Fibroblast of gingiva (primary cell): ENCODE measurements around the gene ACVR1B.

Source experiments
- DNase-seq: peaks from one replicate; pipeline ENCODE4 v3.0.0-alpha.2; 2011; ENCODE audit warnings: low read depth

The ACVR1B gene

DNA sequence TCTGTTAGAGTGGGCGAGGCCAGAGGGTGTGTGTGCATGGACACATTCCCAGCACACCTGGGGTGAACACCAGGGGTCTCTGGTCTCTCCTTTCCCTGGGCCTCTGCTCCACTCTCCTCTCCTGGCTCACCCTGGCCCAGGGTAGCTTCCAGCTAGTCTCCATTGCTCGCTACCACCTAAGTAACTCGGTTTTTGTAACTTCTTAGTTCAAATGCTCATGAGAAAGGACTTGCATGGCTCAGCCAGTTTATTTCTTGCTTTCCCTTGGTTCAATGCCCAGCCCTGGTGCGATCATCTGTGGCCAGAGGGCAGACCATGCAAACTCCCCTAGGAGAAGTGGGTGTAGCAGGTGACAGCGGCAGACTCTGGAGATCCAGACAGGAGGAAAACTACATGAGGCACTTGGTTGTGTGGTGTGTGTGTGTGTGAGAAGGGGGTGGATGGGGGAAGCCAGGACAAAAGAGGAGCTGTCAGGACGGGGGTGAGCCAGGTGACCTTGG lies 8.9 kb upstream of the ACVR1B start:
- no peak for DNase-seq

DNA sequence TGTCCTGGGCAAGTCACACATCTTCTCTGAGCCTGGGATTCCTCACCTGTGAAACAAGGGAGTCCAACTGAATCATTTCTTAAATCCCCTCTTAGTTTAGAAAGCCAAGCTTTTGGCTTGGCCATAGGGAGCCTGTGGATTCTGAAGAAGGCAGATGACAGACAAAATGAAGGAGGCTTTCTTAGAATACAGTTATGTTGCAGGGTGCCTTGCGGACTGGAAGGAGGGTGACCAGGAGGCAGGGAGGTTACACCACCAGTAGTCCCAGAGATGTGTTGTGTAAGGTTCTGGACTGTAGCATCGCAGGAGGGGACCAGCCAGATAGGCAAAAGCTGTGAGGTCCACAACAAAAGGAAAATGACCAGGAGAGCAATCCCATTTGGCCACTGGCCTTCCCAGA lies 8.2 kb upstream of the ACVR1B start:
- DNase-seq, result no peak

DNA sequence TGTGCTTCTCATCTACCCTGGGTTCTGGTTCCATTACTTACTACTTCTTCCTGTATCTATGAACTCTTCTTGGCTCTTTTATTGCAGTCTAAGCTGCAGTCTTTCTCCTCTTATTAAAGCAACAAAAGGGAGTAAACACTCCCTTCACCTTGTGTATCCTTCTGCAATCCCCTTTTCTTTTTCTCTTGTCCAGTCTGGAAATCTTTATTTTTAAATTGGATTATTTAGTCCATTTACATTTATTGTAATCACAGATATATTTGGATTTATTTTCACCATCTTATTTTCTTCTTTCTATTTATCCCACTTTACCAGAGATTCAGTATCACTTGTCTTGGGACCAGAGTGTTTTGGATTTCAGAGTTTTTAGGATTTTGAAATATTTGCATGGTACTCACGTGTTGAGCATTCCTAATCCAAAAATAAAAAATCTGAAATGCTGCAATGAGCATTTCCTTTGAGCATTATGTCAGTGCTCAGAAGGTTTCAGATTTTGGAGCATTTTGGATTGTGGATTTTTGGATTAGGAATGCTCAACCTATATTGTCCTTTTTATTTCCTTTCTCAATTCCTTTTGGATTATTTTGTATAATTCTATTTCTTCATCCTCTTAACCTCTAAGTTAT lies 6.8 kb upstream of the ACVR1B start:
- DNase-seq, result no peak

DNA sequence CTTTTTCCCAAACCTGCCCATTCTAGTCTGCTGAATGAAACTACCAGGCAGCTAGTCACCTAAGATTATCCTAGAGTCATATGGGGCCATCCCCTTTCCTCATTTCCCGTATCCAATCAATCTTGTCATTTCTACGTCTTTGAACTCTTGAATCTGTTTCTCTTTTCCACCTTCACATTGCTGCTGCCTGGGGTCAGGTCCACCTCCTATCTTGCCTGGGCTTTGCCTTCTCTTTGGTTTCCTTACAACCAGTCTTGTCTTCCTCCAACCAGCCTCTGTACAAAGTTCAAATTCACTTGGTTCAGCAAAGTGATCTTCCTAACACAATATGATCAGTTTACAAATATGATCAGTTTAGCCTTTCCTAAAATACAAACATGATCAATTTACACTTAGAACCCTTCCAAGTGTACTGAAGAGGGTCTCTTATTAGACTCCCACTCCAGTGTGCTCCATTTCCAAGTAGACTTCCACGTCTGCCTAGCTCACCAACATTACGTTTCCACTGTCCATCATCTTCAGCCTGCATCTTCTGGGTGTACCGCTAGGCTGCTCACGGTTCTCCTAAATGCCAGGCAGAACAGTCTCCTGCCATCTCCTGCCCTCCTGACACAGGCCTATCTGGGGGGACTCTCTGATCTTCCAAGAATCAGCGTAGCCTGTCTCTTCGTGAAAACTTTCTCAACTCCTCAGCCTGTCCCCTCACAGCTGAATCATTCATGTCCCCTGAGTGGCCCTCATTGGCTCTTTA lies 4.1 kb upstream of the ACVR1B start:
- DNase-seq, result no peak

DNA sequence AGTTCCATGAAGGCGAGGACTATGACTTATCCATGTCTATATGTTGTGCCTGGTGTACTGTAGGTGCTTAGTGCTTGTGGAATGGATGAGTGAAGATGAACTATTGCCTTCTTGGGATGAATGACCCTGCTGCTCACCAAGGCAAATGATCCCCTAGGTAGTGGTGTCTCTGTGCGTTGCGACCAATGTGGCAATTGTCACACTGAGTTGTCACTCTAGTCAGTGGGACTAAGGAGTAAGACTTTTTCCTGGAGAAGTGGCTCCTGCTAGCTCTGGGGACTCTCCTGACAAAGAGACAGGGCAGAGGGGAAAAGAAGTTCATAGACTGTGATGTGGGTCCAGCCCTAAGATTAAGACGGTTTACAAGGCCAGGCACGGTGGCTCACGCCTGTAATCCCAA lies 3.4 kb upstream of the ACVR1B start:
- no peak for DNase-seq

DNA sequence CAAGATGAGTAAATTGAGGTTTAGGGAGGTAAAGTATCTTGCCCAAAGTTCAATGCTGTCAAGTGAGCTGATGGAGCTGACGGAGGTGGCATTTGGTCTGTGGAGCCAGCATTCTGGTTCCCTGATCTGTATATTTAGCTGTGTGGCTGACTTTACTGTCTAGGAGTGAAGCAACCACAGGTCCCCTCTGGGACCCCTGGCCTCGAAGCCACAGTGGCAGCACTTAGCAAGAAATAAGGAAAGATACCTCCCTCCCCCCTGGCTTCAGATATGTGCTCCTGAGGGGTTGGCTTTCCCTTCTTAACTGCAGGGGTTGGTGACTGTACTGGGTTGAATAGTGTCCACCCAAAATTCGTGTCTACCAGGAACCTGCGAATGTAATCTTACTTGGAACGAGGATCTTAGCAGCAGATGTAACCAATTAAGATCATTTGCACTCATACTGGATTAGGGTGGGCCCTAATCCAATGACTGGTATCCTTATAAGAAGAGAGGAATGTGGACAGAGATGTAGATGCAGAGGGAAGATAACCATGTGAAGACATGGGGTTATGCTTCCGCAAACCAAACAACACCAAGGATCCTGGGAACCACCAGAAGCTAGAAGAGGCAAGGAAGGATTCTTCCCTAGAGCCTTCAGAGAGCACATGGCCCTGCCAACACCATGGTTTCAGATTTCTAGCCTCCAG lies 2.0 kb upstream of the ACVR1B start:
- DNase-seq, result peak; percentile 33

DNA sequence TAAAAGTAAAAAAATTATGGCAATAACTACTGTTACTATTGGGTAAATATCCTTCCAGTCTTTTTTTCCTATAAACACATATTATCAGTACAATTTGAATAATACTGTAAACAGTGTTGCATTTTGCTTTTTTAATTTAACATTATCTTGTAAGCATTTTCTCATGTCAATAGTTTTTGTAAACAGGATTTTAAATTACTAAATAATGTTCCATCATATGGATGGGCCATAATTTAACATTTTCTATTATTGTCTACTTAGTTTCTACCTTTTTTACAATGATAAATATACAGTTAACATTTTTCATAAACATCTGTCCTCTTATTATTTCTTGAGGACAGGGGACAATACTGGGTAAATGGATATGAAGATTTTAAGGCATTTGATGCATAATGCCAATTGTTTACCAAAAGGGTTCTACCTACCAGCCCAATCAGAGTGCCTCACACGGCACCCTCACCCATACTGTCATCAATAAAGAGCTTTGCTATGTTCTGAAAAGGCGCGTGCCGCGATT lies 759 bp upstream of the ACVR1B start:
- no peak for DNase-seq

DNA sequence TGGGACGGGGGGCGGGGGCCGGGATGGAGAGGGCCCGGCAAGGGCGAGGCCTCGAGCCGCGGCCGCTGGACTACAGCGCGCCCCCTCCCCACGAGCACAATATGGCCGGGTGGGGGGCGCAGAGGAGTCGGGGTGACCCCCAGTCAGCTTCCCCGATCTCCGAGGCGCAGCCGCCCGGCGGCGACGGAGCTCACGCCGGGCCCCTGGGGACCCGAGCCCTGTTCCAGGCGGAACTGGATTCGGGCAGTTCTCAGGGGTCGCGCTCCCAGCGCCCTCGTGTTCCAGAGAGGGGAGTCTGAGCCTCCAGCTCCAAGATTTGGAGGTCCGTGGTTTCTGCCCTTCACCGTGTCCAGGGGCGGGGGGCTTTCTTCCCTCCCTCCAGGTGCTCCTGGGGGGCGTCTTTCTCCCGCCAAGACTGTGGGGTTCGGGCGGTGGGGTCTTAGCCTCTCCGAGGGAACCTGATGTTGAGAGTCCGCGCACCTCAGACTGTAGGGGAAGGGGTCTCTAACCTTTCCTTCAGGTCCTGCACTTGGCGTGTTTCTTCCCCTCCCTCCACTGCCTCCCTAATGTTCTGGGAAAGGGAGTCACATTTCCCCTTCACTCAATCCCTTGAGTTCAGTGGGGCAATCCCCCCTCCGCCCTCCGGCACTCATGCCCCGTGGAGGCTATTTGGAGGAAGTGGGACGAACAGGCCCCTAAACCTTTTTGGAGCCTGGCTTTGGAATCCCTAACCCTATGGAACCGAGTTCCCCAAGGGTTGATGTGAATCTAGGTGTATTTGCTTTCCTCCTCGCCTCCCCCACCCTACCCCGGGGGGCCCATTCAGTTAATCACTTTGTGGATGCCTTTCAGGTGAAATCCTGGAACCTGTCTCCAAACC lies 584 bp downstream of the ACVR1B start:
- DNase-seq, result no peak

DNA sequence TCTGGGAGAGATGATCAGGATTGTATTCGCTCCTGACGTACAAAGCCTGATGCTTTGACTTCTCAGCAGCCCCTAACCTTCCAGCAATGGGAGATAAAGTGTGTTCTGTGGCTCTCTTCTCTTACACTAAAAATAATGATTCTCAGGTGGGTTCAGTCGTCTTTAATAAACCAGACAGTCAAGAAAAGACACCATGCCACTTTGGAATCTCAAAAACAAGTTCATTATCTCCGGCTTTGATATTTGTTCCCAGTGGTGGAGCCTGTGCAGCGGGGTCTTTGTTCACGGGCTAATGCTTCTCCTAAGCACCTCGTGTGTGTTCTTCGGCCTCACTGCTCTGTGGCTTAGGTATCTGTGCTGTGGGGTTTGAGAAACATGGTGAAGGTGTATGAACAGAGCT lies 1.6 kb downstream of the ACVR1B start:
- no peak for DNase-seq

DNA sequence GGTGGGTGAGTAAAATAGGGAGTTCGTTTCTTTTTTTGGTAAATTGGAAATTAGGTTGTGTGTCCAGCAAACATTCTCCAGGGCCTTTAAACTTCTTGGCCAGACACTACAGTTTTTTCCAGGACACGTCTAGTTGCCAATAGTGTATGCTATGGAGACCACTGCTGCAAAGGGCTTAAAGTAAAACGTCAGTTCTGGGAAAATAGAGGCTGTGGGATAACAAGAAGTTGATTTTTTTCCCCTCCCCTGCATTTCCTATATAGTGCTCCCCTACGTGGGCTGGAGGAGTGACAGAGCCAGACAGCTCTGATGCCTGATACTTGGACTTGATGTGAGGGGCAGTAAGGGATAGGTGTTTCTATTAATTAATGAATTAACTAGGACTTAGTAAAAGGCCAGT lies 2.4 kb downstream of the ACVR1B start:
- no peak for DNase-seq

DNA sequence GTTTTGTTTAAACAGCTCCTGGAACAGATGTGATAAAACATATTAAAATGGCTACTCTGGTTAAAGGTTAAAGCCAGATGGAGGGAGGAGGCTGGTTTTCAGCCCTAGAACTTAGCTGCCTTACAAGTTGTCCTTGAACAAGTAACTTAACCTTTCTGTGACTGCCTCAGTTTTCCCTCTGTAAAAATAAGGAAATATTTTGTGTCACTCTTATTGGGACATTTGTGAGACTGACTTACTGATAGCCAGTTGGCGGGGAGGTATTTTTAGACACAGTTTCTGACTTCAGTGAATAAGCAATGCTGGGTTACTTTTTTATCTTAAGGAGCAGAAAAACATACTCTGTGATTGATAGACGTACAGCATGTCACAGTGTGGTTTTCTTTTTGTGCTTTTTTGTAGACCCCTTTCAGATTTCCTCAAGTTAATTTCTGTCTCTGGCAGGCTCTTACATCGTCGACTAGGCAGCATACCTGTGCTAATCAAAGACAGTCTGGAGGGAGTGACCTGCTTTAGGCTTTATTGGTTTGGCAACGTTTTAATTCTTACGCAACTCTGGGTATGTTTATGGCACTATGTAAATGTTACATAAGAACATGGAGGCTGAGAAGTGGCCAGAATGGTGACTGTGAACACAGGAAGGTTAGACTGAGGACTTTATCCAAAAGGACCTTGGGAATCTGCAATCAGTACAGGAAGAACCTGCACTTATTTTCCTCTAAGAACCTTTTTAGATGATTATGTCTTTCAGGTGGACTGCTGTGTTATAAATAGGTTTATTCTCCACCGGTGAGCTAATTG lies 3.3 kb downstream of the ACVR1B start:
- DNase-seq, result no peak

DNA sequence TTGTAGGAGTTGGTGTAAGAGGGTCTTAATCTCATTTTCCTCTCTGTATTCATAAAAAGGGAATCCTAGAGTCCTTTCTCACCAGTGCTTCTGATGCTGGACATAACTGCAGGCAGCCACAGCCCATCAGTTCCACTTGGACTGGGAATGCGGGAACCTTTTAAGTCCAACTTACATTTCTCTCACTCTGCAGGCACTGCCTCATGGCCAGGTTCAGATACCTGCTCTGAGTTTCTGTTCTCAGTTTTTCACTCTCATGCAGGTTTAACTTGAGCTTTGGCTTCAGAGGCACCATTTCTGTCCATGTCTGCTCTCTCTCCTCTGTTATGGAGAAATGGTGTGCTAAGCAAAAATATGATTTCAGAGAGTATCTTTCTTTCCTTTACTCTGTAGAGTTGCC lies 4.2 kb downstream of the ACVR1B start:
- DNase-seq, result no peak

DNA sequence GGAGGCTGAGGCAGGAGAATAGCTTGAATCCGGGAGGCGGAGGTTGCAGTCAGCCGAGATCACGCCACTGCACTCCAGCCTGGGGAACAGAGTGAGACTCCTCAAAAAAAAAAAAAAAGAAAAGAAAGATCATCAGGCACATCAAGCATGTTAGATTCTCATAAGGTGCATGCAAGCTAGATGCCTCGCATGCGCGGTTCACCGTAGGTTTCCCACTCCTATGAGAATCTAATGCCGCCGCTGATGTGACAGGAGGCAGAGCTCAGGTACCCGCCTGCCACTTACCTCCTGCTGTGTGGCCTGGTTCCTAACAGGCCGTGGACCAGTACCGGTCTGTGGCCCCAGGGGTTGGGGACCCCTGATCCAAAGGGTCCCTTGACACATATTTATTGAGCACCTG lies 7.0 kb downstream of the ACVR1B start:
- no peak for DNase-seq

DNA sequence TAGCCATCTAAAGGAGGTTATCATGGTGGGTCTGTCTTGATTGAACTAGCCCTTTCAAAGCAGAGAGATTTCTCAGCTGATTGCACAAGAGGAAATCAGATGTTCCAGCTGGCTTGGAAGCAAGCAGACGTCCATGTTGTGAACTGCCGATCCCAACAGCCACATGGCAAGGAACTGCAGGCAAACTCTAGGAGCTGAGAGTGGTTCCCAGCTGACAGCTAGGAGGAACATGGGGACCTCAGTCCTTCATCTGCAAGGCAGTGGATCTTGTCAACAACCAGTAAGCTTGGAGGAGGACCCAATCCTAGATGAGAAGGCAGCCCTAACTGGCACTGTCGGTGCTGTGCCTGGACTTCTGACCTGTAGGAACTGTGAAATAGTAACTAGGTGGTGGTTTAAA lies 7.7 kb downstream of the ACVR1B start:
- DNase-seq, result peak; percentile 52

DNA sequence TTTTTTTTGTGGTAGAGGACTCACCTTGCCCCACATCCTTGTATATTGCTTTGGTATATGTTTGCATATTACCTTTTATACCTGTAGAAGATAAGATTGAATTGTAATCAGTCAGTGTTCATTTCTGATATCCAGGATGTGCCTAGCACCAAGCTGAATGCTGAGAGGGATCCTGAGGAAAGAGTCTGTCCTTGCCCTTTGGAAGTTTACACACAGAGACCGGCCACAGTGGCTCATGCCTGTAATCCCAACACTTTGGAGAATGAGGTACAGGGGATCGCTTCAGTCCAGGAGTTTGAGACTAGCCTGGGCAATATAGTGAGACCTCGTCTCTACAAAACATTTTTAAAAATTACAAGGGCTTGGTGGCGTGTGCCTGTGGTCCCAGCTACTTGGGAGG lies 8.4 kb downstream of the ACVR1B start:
- no peak for DNase-seq

DNA sequence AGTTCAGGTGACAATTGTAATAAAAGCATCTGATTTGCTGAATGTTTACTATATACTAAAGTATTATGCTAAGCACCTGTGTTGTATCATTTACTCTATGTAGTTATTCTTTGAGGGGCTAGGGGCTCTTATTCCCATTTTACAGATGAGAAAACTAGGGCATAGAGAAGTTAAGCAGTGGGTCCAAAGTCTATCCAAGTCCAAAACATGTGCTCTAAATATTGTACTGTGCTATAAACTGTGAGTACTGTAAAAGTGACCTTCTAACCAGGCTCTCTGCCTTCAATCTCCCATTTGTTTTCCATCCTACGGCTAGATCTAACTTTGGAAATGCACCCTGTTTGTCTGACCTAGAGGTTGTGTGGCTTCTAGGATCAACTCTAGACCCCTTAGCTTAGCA lies 9.0 kb downstream of the ACVR1B start:
- no peak for DNase-seq

DNA sequence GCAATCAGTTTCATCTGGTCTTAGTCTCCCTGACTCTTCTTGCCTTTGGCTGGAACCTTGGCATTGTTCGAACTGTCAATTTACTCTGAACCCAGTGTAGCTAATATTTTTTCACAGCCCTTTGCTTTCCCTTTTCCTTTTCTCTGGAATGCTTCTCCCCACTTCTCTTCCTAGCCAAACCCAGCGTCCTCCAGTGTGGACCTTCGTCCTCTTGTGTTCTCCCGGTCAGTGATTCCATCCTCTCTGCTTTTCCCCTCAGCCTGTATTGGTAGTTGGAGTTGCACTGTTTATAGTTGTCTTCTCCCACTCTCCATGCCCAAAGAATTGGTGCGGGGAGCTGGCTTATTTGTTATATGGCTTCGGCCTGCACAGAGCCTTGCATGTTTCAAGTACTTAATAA lies 9.4 kb downstream of the ACVR1B start:
- no peak for DNase-seq

DNA sequence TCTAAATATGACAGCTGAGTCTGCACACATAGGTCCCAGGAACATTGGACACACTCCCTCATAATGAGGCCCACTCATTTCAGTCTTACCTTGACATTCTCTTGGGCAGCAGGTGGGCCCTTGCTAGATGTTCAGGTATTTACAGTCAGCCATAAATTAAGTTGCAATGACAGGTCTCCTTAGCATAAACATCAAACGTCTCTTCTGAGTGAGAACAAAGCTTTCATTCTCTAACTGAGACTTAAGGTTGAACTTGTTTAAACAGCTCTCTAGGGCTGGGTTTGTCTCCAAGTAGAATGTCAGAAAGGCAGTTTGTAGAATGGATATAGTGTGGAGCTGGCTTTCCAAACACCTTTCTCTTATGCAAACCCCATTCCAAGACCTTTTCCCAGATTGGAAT lies 10.3 kb downstream of the ACVR1B start:
- DNase-seq, result no peak

DNA sequence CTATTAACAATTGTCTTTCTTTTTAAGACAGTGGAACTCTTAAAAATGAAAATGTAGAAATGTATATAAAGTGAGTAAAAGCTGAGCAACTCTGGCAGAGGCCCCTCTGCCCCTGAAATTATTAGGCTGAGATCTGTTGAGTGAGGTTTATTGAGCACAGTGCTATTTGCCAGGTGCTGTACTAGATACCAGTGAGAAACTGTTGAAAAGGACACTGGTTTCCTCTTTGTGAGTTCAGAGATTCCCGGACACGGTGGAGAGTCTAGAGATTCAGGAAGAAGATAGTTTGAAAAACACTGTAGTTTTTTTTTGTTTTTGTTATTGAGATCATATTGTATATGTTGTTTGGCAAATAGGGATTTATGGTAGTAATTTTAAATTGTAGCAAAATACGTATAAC lies 11.2 kb downstream of the ACVR1B start:
- DNase-seq, result no peak

DNA sequence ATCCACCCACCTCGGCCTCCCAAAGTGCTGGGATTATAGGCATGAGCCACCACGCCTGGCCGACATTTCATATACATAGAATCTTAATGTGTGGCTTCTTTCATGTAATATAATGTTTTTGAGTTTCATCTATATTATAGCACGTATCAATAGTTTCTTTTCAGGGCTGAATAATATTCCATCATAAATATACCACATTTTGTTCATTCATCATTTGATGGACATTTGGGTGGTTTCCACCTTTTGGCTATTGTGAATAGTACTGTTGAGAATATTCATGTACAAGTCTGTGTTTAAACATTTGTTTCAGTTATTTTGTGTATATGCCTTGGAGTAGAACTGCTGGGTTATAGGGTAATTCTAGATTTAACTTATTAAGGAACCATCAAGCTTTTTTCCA lies 12.0 kb downstream of the ACVR1B start:
- DNase-seq, result no peak

DNA sequence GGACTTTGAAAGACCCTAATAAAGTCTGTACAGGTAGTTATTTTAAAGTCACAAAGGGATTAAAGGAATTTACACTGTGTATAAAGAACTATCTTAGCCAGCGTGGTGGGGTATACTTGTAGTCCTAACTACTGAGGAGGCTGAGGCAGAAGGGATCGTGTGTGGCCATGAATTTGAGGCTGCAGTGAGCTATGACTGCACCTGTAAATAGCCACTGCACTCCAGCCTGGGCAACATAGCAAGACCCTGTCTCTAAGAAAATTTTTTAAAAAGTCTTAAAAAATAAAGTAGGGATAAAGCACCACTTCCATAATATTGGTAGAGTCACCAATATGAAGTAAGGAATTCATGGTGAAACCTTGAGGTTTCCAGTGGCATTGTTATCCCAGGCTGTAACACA lies 18.1 kb downstream of the ACVR1B start:
- no peak for DNase-seq
